Measurements from ENCODE around the gene SCML2. TPM values are rescaled to one million over a fixed set of nuclear protein-coding genes. Genes with fewer than 3 reads are reported as not detected.

SCML2 gene
- total and polyA plus RNA-seq, 2 of the 8 experiments (the other 6 are each of a cell fraction or from before 2014, with no cell fraction given) = 14.6 to 18.9 TPM

GRCh38 chrX:18390941-18391538, 36.6 kb upstream of the SCML2 start (continued):
- TF ChIP-seq RBBP5 (IDR thresholded peaks at IDR 0.05; ENCODE audit: borderline replicate concordance, low read depth, low read length) (no peak), KDM5A (IDR thresholded peaks at IDR 0.05; ENCODE audit: low read length) (no peak), CEBPB (IDR thresholded peaks at IDR 0.05; ENCODE audit: low read depth, low read length) (no peak), NANOG (IDR thresholded peaks at IDR 0.05; ENCODE audit: insufficient read depth, low read depth, low read length, poor library complexity, severe bottlenecking) (no peak), SP2 (IDR thresholded peaks at IDR 0.05; ENCODE audit: low read length) (no peak), GABPA (IDR thresholded peaks at IDR 0.05; ENCODE audit: borderline replicate concordance, insufficient read depth, low read length) (no peak), ASH2L (IDR thresholded peaks at IDR 0.05; ENCODE audit: low read length) (no peak), KDM1A (IDR thresholded peaks at IDR 0.05; ENCODE audit: borderline replicate concordance, low read length) (no peak)
